IMR-90 (cell line): ENCODE data around the gene CMIP. TPM values are rescaled to one million over a fixed set of nuclear protein-coding genes. Genes with fewer than 3 reads are reported as not detected.

Source experiments
- ATAC-seq: fragments of 200-7000 bp; cut with Tn5 transposase; 2 replicates; pipeline ENCODE4 v1.9.1; 2020; ENCODE audit warnings: low read depth, mild to moderate bottlenecking, moderate library complexity
- BruUV-seq: library from RNA; stranded (reverse); fragments of 400-500 nt; replicated peaks from 2 replicates; lab custom pipeline; 2021; lab: Mats Ljungman, UMichigan
- CTCF ChIA-PET: fragments of 300-600 bp; formaldehyde crosslinking; extraction: SDS; loops from one replicate; lab custom pipeline; 2021; ENCODE audit warnings: antibody characterized with exemption; lab: Yijun Ruan, JAX
- POLR2A ChIA-PET: fragments of 300-600 bp; sonication (Branson Sonifier 250); formaldehyde crosslinking; loops from one replicate; lab custom pipeline; 2022; ENCODE audit warnings: antibody characterized with exemption; ENCODE audit not compliant: unreplicated experiment; lab: Charles Lee
- DNase-seq: peaks from one replicate; pipeline ENCODE4 v3.0.0; 2013
- H2AFZ ChIP-seq: replicated peaks from 2 replicates; pipeline ENCODE3; 2013; ENCODE audit warnings: low read length, mild to moderate bottlenecking; ENCODE audit not compliant: poor library complexity
- H2AK5ac ChIP-seq: 2 replicates; pipeline ENCODE4 v1.6.1; 2013; ENCODE audit warnings: low read depth, low read length, inconsistent platforms
- H2AK9ac ChIP-seq: replicated peaks from 2 replicates; pipeline ENCODE3; 2013; ENCODE audit warnings: mild to moderate bottlenecking, low read depth, low read length, moderate library complexity; ENCODE audit not compliant: poor library complexity
- H2BK120ac ChIP-seq: 2 replicates; pipeline ENCODE4 v1.6.1; 2013; ENCODE audit warnings: low read depth, low read length, inconsistent platforms
- H2BK15ac ChIP-seq: 3 replicates; pipeline ENCODE4 v1.6.1; 2013; ENCODE audit warnings: low read depth, low read length, inconsistent platforms
- H2BK20ac ChIP-seq: 2 replicates; pipeline ENCODE4 v1.6.1; 2013; ENCODE audit warnings: low read depth, mild to moderate bottlenecking, inconsistent platforms, low read length, moderate library complexity
- H2BK5ac ChIP-seq: 2 replicates; pipeline ENCODE4 v1.6.1; 2013; ENCODE audit warnings: mild to moderate bottlenecking, low read depth, low read length, inconsistent platforms; ENCODE audit not compliant: poor library complexity, severe bottlenecking
- H3K14ac ChIP-seq: replicated peaks from 2 replicates; pipeline ENCODE4 v1.6.1; 2013; ENCODE audit warnings: low read depth, low read length, inconsistent platforms
- H3K18ac ChIP-seq: 2 replicates; pipeline ENCODE4 v1.6.1; 2013; ENCODE audit warnings: low read depth, low read length, control low read depth
- H3K23ac ChIP-seq: 2 replicates; pipeline ENCODE4 v1.6.1; 2013; ENCODE audit warnings: low read depth, low read length, inconsistent platforms
- H3K27ac ChIP-seq: 2 replicates; pipeline ENCODE4 v1.5.1; 2013; ENCODE audit warnings: mild to moderate bottlenecking, control low read depth, low read length; ENCODE audit not compliant: insufficient read depth
- H3K27me3 ChIP-seq: 2 replicates; pipeline ENCODE4 v1.6.1; 2013; ENCODE audit warnings: low read length; ENCODE audit not compliant: control insufficient read depth, insufficient read depth
- H3K36me3 ChIP-seq: 2 replicates; pipeline ENCODE4 v1.6.1; 2013; ENCODE audit warnings: low read length, mixed read lengths; ENCODE audit not compliant: control insufficient read depth, insufficient read depth
- H3K4ac ChIP-seq: 2 replicates; pipeline ENCODE4 v1.6.1; 2013; ENCODE audit warnings: low read depth, low read length, inconsistent platforms
- H3K4me1 ChIP-seq: 2 replicates; pipeline ENCODE4 v1.6.1; 2013; ENCODE audit warnings: low read length, mixed read lengths; ENCODE audit not compliant: control insufficient read depth, insufficient read depth
- H3K4me2 ChIP-seq: 2 replicates; pipeline ENCODE4 v1.6.1; 2013; ENCODE audit warnings: low read depth, mild to moderate bottlenecking, control low read depth, low read length, moderate library complexity
- H3K4me3 ChIP-seq: 2 replicates; pipeline ENCODE4 v1.5.1; 2013; ENCODE audit warnings: low read depth, mild to moderate bottlenecking, control low read depth, low read length, moderate library complexity; ENCODE audit not compliant: insufficient read depth
- H3K56ac ChIP-seq: 2 replicates; pipeline ENCODE4 v1.6.1; 2013; ENCODE audit warnings: low read length, inconsistent platforms; ENCODE audit not compliant: insufficient read depth; ENCODE audit errors: extremely low read depth
- H3K79me1 ChIP-seq, 2 experiments: 2 replicates each; pipeline ENCODE4 v1.6.1; 2013; ENCODE audit warnings: low read length in 2 of 2, inconsistent platforms in 1 of 2, low read depth in 1 of 2
- H3K9ac ChIP-seq: 2 replicates; pipeline ENCODE4 v1.6.1; 2013; ENCODE audit warnings: low read depth, low read length, control low read depth
- H3K9me1 ChIP-seq: 2 replicates; pipeline ENCODE4 v1.6.1; 2013; ENCODE audit warnings: low read length, inconsistent platforms; ENCODE audit not compliant: insufficient read depth
- H3K9me3 ChIP-seq: 2 replicates; pipeline ENCODE4 v1.6.1; 2013; ENCODE audit warnings: low read length; ENCODE audit not compliant: control insufficient read depth, insufficient read depth
- H4K20me1 ChIP-seq: 2 replicates; pipeline ENCODE4 v1.6.1; 2013; ENCODE audit warnings: low read length, inconsistent platforms; ENCODE audit not compliant: insufficient read depth
- H4K5ac ChIP-seq: 2 replicates; pipeline ENCODE4 v1.6.1; 2013; ENCODE audit warnings: mild to moderate bottlenecking, low read depth, low read length, control low read depth
- H4K8ac ChIP-seq, 2 experiments: 2 replicates each; pipeline ENCODE4 v1.6.1; 2013; ENCODE audit warnings: low read depth in 2 of 2, low read length in 2 of 2, control low read depth in 1 of 2, inconsistent platforms in 1 of 2
- H4K91ac ChIP-seq: 2 replicates; pipeline ENCODE4 v1.6.1; 2013; ENCODE audit warnings: low read depth, low read length, inconsistent platforms; ENCODE audit not compliant: insufficient read depth
- CEBPB ChIP-seq: IDR thresholded peaks from 2 replicates; pipeline ENCODE4 v1.6.1; 2012; ENCODE audit warnings: low read depth, low read length, improper control_type of control experiment
- CHD1 ChIP-seq: IDR thresholded peaks from 2 replicates; pipeline ENCODE4 v1.6.1; 2012; ENCODE audit warnings: low read depth, low read length, improper control_type of control experiment
- ELK1 ChIP-seq: fragments of 150-350 bp; IDR thresholded peaks from 2 replicates; pipeline ENCODE4 v1.6.1; 2016; ENCODE audit warnings: low read depth, mild to moderate bottlenecking, low read length, moderate library complexity, borderline replicate concordance
- FOS ChIP-seq: fragments of 150-350 bp; IDR thresholded peaks from 2 replicates; pipeline ENCODE4 v1.6.1; 2016; ENCODE audit warnings: low read depth, low read length
- MAZ ChIP-seq: IDR thresholded peaks from 2 replicates; pipeline ENCODE4 v1.6.1; 2012; ENCODE audit warnings: low read depth, mild to moderate bottlenecking, low read length, improper control_type of control experiment, moderate library complexity, borderline replicate concordance
- MXI1 ChIP-seq: IDR thresholded peaks from 2 replicates; pipeline ENCODE4 v1.6.1; 2012; ENCODE audit warnings: low read depth, mild to moderate bottlenecking, low read length, moderate library complexity, borderline replicate concordance
- NFE2L2 ChIP-seq: fragments of 150-350 bp; IDR thresholded peaks from 2 replicates; pipeline ENCODE4 v1.6.1; 2016; ENCODE audit warnings: low read depth, mild to moderate bottlenecking, low read length
- POLR2A ChIP-seq: IDR thresholded peaks from 2 replicates; pipeline ENCODE4 v1.6.1; 2012; ENCODE audit warnings: mild to moderate bottlenecking, low read depth, low read length
- RAD21 ChIP-seq: IDR thresholded peaks from 2 replicates; pipeline ENCODE4 v1.6.1; 2012; ENCODE audit warnings: low read length, improper control_type of control experiment
- RCOR1 ChIP-seq: IDR thresholded peaks from 2 replicates; pipeline ENCODE4 v1.6.1; 2012; ENCODE audit warnings: mild to moderate bottlenecking, low read length, improper control_type of control experiment; ENCODE audit not compliant: insufficient replicate concordance
- RFX5 ChIP-seq: IDR thresholded peaks from 2 replicates; pipeline ENCODE4 v1.8.0; 2012; ENCODE audit warnings: low read depth, mild to moderate bottlenecking, low read length, moderate library complexity
- SMC3 ChIP-seq: fragments of 150-350 bp; IDR thresholded peaks from 2 replicates; pipeline ENCODE4 v1.6.1; 2016; ENCODE audit warnings: low read depth, mild to moderate bottlenecking, antibody characterized with exemption, low read length, moderate library complexity
- USF2 ChIP-seq: fragments of 150-350 bp; IDR thresholded peaks from 2 replicates; pipeline ENCODE4 v1.6.1; 2017; ENCODE audit warnings: mild to moderate bottlenecking, antibody characterized with exemption, low read length, low read depth
- WGBS, 2 experiments: methylation state at CpG; one replicate each; pipeline versions ENCODE4 v1.1.5 to v1.1.7; 2013; ENCODE audit warnings: missing lambda C conversion rate in 2 of 2; ENCODE audit not compliant: insufficient read length in 1 of 2; ENCODE audit errors: extremely low coverage in 2 of 2; 5-methylcytosine and 5-hydroxymethylcytosine counted together
- dilution Hi-C: fragments of 300-500 bp; cut with HindIII; formaldehyde crosslinking; loops from one replicate; pipeline ENCODE4 v1.14.3; 2018; ENCODE audit warnings: low sequenced_read_pairs; ENCODE audit not compliant: unreplicated experiment
- in situ Hi-C: fragments of 300-500 bp; cut with MboI; formaldehyde crosslinking; loops from 3 replicates; pipeline ENCODE4 v1.14.3; 2019; ENCODE audit warnings: low sequenced_read_pairs, inconsistent platforms, mixed read lengths
- intact Hi-C: fragments of 100-400 bp; cut with micrococcal nuclease; formaldehyde crosslinking; loops from 2 replicates; pipeline ENCODE4 v1.10.0; 2022
- polyA plus RNA-seq, 3 experiments: library from polyadenylated mRNA; depleted of rRNA; stranded (reverse); fragments of >200 nt; gene quantifications; 2 replicates each; pipeline ENCODE4 v1.2.3, GENCODE V29; 2012; ENCODE audit warnings: low replicate concordance in 1 of 3
- total RNA-seq: library from RNA; depleted of rRNA; stranded (reverse); fragments of >200 nt; gene quantifications from 2 replicates; pipeline ENCODE4 v1.2.3, GENCODE V29; 2012
- TF ChIP-seq, protein P1 (sequence below): conservative IDR thresholded peaks from 2 replicates; pipeline ENCODE4 v1.5.1; 2012; ENCODE audit warnings: mild to moderate bottlenecking, low read depth, low read length, improper control_type of control experiment

Gene CMIP
- total and polyA plus RNA-seq, 2 of the 4 experiments (the other 2 are of a cell fraction) = 3.2 to 11.6 TPM

- peaks cover 34% of the 10 kb centered on the region for H3K4me1 ChIP-seq
- no peaks in the 10 kb centered on the region for H3K36me3 ChIP-seq
- no TSS peak for BruUV-seq
- no peaks in the 10 kb centered on the region for H3K9me3 ChIP-seq
- H3K27ac ChIP-seq = no peak overlapping the region
- no peak overlapping the region for H2AFZ ChIP-seq
- no peak overlapping the region for H2AK9ac ChIP-seq
- peaks cover 48% of the 10 kb centered on the region for H3K9me1 ChIP-seq
- H3K4me2 ChIP-seq = no peak overlapping the region
- intact Hi-C loops (no loop called here), in situ Hi-C loops (no loop called here), dilution Hi-C loops (no loop called here)
- no peaks in the 10 kb centered on the region for H3K27me3 ChIP-seq
- ATAC-seq = no peak
- H2BK120ac ChIP-seq = no peak overlapping the region
- TF ChIP-seq MAZ = no peak
- no peak for TF ChIP-seq ELK1
- TF ChIP-seq MXI1 = no peak
- TF ChIP-seq USF2 = no peak
- TF ChIP-seq NFE2L2 = no peak
- TF ChIP-seq POLR2A = no peak
- TF ChIP-seq FOS = no peak
- TF ChIP-seq RAD21 = no peak
- TF ChIP-seq, protein P1, sequence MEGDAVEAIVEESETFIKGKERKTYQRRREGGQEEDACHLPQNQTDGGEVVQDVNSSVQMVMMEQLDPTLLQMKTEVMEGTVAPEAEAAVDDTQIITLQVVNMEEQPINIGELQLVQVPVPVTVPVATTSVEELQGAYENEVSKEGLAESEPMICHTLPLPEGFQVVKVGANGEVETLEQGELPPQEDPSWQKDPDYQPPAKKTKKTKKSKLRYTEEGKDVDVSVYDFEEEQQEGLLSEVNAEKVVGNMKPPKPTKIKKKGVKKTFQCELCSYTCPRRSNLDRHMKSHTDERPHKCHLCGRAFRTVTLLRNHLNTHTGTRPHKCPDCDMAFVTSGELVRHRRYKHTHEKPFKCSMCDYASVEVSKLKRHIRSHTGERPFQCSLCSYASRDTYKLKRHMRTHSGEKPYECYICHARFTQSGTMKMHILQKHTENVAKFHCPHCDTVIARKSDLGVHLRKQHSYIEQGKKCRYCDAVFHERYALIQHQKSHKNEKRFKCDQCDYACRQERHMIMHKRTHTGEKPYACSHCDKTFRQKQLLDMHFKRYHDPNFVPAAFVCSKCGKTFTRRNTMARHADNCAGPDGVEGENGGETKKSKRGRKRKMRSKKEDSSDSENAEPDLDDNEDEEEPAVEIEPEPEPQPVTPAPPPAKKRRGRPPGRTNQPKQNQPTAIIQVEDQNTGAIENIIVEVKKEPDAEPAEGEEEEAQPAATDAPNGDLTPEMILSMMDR = no peak
- no peak for TF ChIP-seq SMC3
- no peak for TF ChIP-seq RCOR1
- no peak for TF ChIP-seq CHD1
- TF ChIP-seq RFX5 = no peak
- no peak for TF ChIP-seq CEBPB
- peaks cover 52% of the 10 kb centered on the region for H4K20me1 ChIP-seq
- no peak overlapping the region for H3K14ac ChIP-seq
- no peak overlapping the region for H3K4ac ChIP-seq
- peaks cover 40 to 77% of the 10 kb centered on the region in 2 experiments for H3K79me1 ChIP-seq
- H2AK5ac ChIP-seq = no peak overlapping the region
- no peak overlapping the region for H3K4me3 ChIP-seq
- no peak overlapping the region for H2BK20ac ChIP-seq
- no peak overlapping the region for H4K5ac ChIP-seq
- no peak overlapping the region for H2BK5ac ChIP-seq
- ChIA-PET CTCF (no interaction called here), POLR2A (no interaction called here)
- DNase-seq = no peak
- H3K9ac ChIP-seq = no peak overlapping the region
- no peak overlapping the region for H3K18ac ChIP-seq
- WGBS, 2 experiments = 93% methylated on average over 9 of the region's 14 CpGs; no CpG with 5 or more reads in 1 of the 2 experiments
- H2BK15ac ChIP-seq = no peak overlapping the region
- H4K91ac ChIP-seq = no peak overlapping the region
- H4K8ac ChIP-seq = no peak overlapping the region
- no peak overlapping the region for H3K23ac ChIP-seq
- H3K56ac ChIP-seq = no peak overlapping the region
Observed at GRCh38 chr16:81546781-81547180, 102.2 kb downstream of the CMIP start.
